AG04449 (cell line): Measurements from ENCODE around the gene ZNF362.
A peak's percentile ranks its signal among the peaks of the same experiment; 100 is the strongest.

Experiments
- CTCF ChIA-PET: fragments of 350-600 bp; formaldehyde crosslinking; extraction: SDS; loops from one replicate; lab custom pipeline; 2021; ENCODE audit warnings: antibody characterized with exemption; lab: Yijun Ruan, JAX
- POLR2A ChIA-PET: fragments of 400-600, 350-600 bp; formaldehyde crosslinking; extraction: SDS; loops from one replicate; lab custom pipeline; 2020; ENCODE audit warnings: antibody characterized with exemption, inconsistent platforms; lab: Yijun Ruan, JAX
- DNase-seq: peaks from one replicate; pipeline ENCODE4 v3.0.0-alpha.2; 2010; ENCODE audit warnings: low read depth, low spot score
- H3K4me3 ChIP-seq: 2 replicates; pipeline ENCODE4 v1.5.1; 2011; ENCODE audit warnings: low read depth, mild to moderate bottlenecking, control low read depth, low read length
- CTCF ChIP-seq: IDR thresholded peaks from one replicate; pipeline ENCODE4 v1.5.1; 2011; ENCODE audit warnings: mild to moderate bottlenecking, moderate library complexity, low read length, control low read depth, inconsistent platforms; ENCODE audit not compliant: insufficient read depth; ENCODE audit errors: missing control alignments

ZNF362 gene

GRCh38 chr1:33344896-33345560 is 88.7 kb downstream of the ZNF362 start:
- POLR2A ChIA-PET = no interaction called here

DNA sequence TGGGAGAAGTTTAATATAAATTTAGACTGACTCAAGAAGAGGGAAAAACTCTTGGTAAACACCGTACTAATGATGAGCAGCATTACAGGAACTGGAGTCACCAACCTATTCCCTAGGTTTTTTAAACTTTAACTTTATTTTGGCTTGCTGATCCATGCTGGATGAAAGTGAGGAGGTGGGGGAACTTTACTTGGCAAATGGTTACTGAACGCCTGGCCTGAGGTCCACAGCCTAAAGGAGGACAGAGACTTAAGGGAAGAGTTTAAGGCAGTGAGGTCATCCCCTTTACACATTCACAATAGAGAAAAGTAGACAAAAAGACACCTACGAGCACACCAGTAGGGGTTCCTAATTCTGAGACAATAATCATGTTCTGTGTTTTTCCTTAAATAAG is 90.2 kb downstream of the ZNF362 start:
- CTCF ChIA-PET = interaction anchor here (1.0 to 1.2 kb wide), 2 partner anchors 23 to 122 kb away, joined by 3 read pairs; no protein-coding TSS in a partner anchor
- POLR2A ChIA-PET = interaction anchor here (1.4 kb wide), 2 partner anchors 18 to 113 kb away, joined by 4 read pairs; no protein-coding TSS in a partner anchor
- no peak for DNase-seq
- peak overlapping the region; percentile 77 for H3K4me3 ChIP-seq
- TF ChIP-seq CTCF = no peak

More at GRCh38 chr1:33344896-33345560, 88.7 kb downstream of the ZNF362 start:
- DNase-seq = no peak
- no peak for TF ChIP-seq CTCF
- CTCF ChIA-PET = interaction anchor here (1.1 to 1.8 kb wide), 2 partner anchors 14 to 50 kb away, joined by 4 to 5 read pairs; no protein-coding TSS in a partner anchor
- H3K4me3 ChIP-seq = no peak overlapping the region

- H3K4me3 ChIP-seq = peak overlapping the region; percentile 77
- CTCF ChIA-PET = interaction anchor here (1.0 to 2.3 kb wide), 6 partner anchors 9 to 124 kb away, joined by 3 to 11 read pairs (median 4); no protein-coding TSS in a partner anchor
- POLR2A ChIA-PET = interaction anchor here (0.7 to 1.9 kb wide), 4 partner anchors 9 to 124 kb away, joined by 3 to 8 read pairs (median 4); no protein-coding TSS in a partner anchor
- peak; percentile 77 for DNase-seq
- TF ChIP-seq CTCF = no peak
Measured at GRCh38 chr1:33346927-33347649, 90.8 kb downstream of the ZNF362 start.

- TF ChIP-seq CTCF = no peak
- peak overlapping the region; percentile 77 for H3K4me3 ChIP-seq
- no peak for DNase-seq
- ChIA-PET CTCF (interaction anchor here (1.0 to 2.3 kb wide), 6 partner anchors 9 to 123 kb away, joined by 3 to 11 read pairs (median 4); no protein-coding TSS in a partner anchor), POLR2A (interaction anchor here (0.7 to 1.9 kb wide), 4 partner anchors 9 to 123 kb away, joined by 3 to 8 read pairs (median 4); no protein-coding TSS in a partner anchor)
Measured at GRCh38 chr1:33347650-33347992, 91.3 kb downstream of the ZNF362 start.

DNA sequence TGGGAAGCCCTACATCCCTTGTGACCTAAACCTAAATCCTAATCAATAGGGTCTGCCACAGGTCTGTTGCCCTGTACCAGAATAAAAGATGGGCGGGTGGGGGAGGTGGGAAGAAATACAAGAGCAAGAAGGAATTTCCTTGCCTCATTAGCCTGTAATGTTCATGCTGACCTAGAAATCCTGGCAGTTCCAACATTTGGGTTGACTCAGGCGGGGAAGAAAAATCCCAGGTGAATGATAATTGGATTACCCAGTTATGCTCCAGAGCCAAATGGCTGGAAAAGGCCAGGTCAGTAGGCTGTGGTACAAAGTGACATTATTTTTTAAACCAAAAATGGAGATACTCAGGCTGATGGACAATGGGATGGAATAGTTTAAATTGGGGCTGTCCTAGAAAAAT is 91.9 kb downstream of the ZNF362 start:
- H3K4me3 ChIP-seq = peak overlapping the region; percentile 77
- POLR2A ChIA-PET = interaction anchor here (0.7 to 1.9 kb wide), 3 partner anchors 10 to 739 kb away, joined by 3 to 8 read pairs (median 3); no protein-coding TSS in a partner anchor
- no peak for DNase-seq
- TF ChIP-seq CTCF = no peak
- CTCF ChIA-PET = interaction anchor here (1.0 to 2.3 kb wide), 5 partner anchors 10 to 123 kb away, joined by 3 to 11 read pairs (median 4); no protein-coding TSS in a partner anchor
